Trophoblast cell (in vitro differentiated cells and primary cell): ENCODE measurements around the gene MPV17.
A peak's percentile ranks its signal among the peaks of the same experiment; 100 is the strongest.

Source experiments
- DNase-seq, 2 donors: peaks; one replicate each; pipeline ENCODE4 v3.0.0-alpha.2; 2016
- H2AFZ ChIP-seq: 2 replicates; pipeline ENCODE4 v1.6.1; 2013; ENCODE audit warnings: low read length, moderate library complexity, mild to moderate bottlenecking; ENCODE audit not compliant: insufficient read depth, poor library complexity
- H2AK5ac ChIP-seq: 2 replicates; pipeline ENCODE4 v1.6.1; 2013; ENCODE audit warnings: mild to moderate bottlenecking, low read length
- H2BK120ac ChIP-seq: 2 replicates; pipeline ENCODE4 v1.6.1; 2013; ENCODE audit warnings: low read length, mild to moderate bottlenecking, moderate library complexity; ENCODE audit not compliant: insufficient read depth, poor library complexity
- H2BK12ac ChIP-seq: 2 replicates; pipeline ENCODE4 v1.6.1; 2013; ENCODE audit warnings: mild to moderate bottlenecking, low read length, moderate library complexity
- H2BK5ac ChIP-seq: 2 replicates; pipeline ENCODE4 v1.6.1; 2013; ENCODE audit warnings: low read length, low read depth, moderate library complexity, mild to moderate bottlenecking; ENCODE audit not compliant: poor library complexity
- H3K14ac ChIP-seq: 2 replicates; pipeline ENCODE4 v1.6.1; 2013; ENCODE audit warnings: mild to moderate bottlenecking, low read length
- H3K18ac ChIP-seq: 2 replicates; pipeline ENCODE4 v1.6.1; 2013; ENCODE audit warnings: mild to moderate bottlenecking, low read length
- H3K23ac ChIP-seq: 2 replicates; pipeline ENCODE4 v1.6.1; 2013; ENCODE audit warnings: low read length
- H3K27ac ChIP-seq: 2 replicates; pipeline ENCODE4 v1.5.1; 2013; ENCODE audit warnings: low read depth, mild to moderate bottlenecking, inconsistent platforms, low read length, moderate library complexity
- H3K27me3 ChIP-seq: 2 replicates; pipeline ENCODE4 v1.6.1; 2013; ENCODE audit warnings: inconsistent platforms, mild to moderate bottlenecking, low read length, moderate library complexity; ENCODE audit not compliant: insufficient read depth
- H3K36me3 ChIP-seq, 2 experiments: 1 replicate in 1 of 2; 2 replicates in 1 of 2; pipeline ENCODE4 v1.6.1; 2013; ENCODE audit warnings: low read length in 2 of 2, mild to moderate bottlenecking in 2 of 2, moderate library complexity in 1 of 2; ENCODE audit not compliant: insufficient read depth in 2 of 2, control insufficient read depth in 1 of 2
- H3K4ac ChIP-seq: 2 replicates; pipeline ENCODE4 v1.6.1; 2013; ENCODE audit warnings: low read depth, mild to moderate bottlenecking, low read length, moderate library complexity
- H3K4me1 ChIP-seq, 2 experiments: 1 replicate in 1 of 2; 2 replicates in 1 of 2; pipeline ENCODE4 v1.6.1; 2013; ENCODE audit warnings: low read length in 2 of 2, mild to moderate bottlenecking in 2 of 2, moderate library complexity in 1 of 2; ENCODE audit not compliant: insufficient read depth in 2 of 2, control insufficient read depth in 1 of 2
- H3K4me2 ChIP-seq: 2 replicates; pipeline ENCODE4 v1.6.1; 2013; ENCODE audit warnings: inconsistent platforms, mild to moderate bottlenecking, low read length, moderate library complexity
- H3K4me3 ChIP-seq: 2 replicates; pipeline ENCODE4 v1.5.1; 2013; ENCODE audit warnings: mild to moderate bottlenecking, low read depth, low read length, inconsistent platforms
- H3K79me1 ChIP-seq: one replicate; pipeline ENCODE4 v1.6.1; 2013; ENCODE audit warnings: low read length
- H3K79me2 ChIP-seq: 2 replicates; pipeline ENCODE4 v1.6.1; 2013; ENCODE audit warnings: low read length, mild to moderate bottlenecking; ENCODE audit not compliant: control insufficient read depth, insufficient read depth, poor library complexity
- H3K9ac ChIP-seq: 2 replicates; pipeline ENCODE4 v1.6.1; 2013; ENCODE audit warnings: mild to moderate bottlenecking, low read length
- H3K9me3 ChIP-seq: 2 replicates; pipeline ENCODE4 v1.6.1; 2013; ENCODE audit warnings: low read depth, mild to moderate bottlenecking, control low read depth, inconsistent platforms, low read length; ENCODE audit not compliant: insufficient read depth
- H4K12ac ChIP-seq: 2 replicates; pipeline ENCODE4 v1.6.1; 2013; ENCODE audit warnings: low read depth, mild to moderate bottlenecking, low read length, moderate library complexity
- H4K8ac ChIP-seq: 2 replicates; pipeline ENCODE4 v1.6.1; 2013; ENCODE audit warnings: low read depth, mild to moderate bottlenecking, low read length, moderate library complexity
- H4K91ac ChIP-seq: one replicate; pipeline ENCODE4 v1.6.1; 2013; ENCODE audit warnings: low read depth, mild to moderate bottlenecking, low read length, moderate library complexity
- WGBS: extraction: QIAGEN DNeasy Blood & Tissue Kit; methylation state at CpG from one replicate; pipeline ENCODE4 v1.1.7; 2013; ENCODE audit warnings: missing lambda C conversion rate; ENCODE audit not compliant: insufficient read length, insufficient coverage; ENCODE audit errors: extremely low coverage; 5-methylcytosine and 5-hydroxymethylcytosine counted together

The MPV17 gene

DNA sequence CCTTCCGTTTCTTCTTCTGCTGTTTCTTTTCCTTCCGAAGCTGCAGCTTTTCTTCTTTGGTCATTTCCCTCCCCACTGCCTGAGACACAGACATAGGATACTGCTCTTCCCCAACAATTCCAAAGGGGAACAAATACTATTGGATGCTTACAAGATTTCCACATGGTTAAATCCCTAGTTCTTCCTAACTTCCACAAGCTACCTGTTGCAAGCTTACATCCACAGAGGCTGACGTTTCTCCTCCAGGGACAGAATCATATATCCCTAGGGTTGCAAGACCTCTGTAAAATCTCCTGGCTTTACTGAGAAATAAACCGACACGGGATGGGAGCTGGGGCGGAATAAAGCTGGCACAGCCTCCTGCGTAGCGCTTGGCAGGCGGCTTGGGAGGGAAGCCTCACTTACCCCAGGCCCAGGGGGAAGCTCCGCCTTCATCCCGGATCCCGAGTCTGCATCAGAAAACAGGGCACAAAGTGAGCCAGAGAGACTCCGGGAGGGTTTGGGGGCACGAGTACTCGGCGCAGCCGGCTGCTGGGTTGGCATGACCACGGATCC lies 46.7 kb upstream of the MPV17 start:
- peak overlapping the region; percentile 1 for H2AK5ac ChIP-seq
- H3K36me3 ChIP-seq = peaks cover 31 to 49% of the 10 kb centered on the region in 2 experiments
- peak overlapping the region; percentile 36 for H4K12ac ChIP-seq
- no peaks in the 10 kb centered on the region for H3K27me3 ChIP-seq
- H3K4me2 ChIP-seq = peak overlapping the region; percentile 75
- WGBS = no CpG with 5 or more reads among the region's 18 CpGs
- peak overlapping the region; percentile 58 for H3K27ac ChIP-seq
- H3K4me3 ChIP-seq = peak overlapping the region; percentile 95
- no peak overlapping the region for H3K23ac ChIP-seq
- peak overlapping the region; percentile 81 for H3K14ac ChIP-seq
- H3K9me3 ChIP-seq = no peaks in the 10 kb centered on the region
- peak overlapping the region; percentile 76 for H3K18ac ChIP-seq
- H4K91ac ChIP-seq = peak overlapping the region; percentile 71
- peak overlapping the region; percentile 94 for H2AFZ ChIP-seq
- H3K9ac ChIP-seq = peak overlapping the region; percentile 93
- H4K8ac ChIP-seq = peak overlapping the region; percentile 78
- peaks cover 4 to 11% of the 10 kb centered on the region in 2 experiments for H3K4me1 ChIP-seq
- peak overlapping the region; percentile 40 for H2BK120ac ChIP-seq
- peak in 1 of 2 donors; percentile 57 for DNase-seq
- H2BK5ac ChIP-seq = peak overlapping the region; percentile 44
- H3K79me2 ChIP-seq = peaks cover 13% of the 10 kb centered on the region
- H2BK12ac ChIP-seq = peak overlapping the region; percentile 5
- H3K4ac ChIP-seq = peak overlapping the region; percentile 72
- peaks cover 15% of the 10 kb centered on the region for H3K79me1 ChIP-seq

DNA sequence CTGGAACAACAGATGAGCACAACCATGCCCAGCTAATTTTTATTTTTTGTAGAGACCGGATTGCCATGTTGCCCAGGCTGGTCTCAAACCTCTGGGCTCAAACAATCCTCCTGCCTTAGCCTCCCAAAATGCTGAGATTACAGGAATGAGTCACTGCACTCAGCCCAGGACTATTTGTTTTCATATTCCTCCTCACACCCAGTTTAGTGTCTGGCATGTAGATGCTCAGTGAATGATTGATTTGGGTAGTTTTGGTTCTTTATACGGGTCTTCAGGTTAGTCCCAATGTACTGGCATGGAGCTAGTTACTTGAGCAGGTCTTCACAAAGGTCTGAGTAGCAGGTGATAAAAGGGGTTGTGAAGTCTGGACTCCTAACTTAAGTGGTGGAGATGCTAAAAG lies 41.0 kb upstream of the MPV17 start:
- no peaks in the 10 kb centered on the region for H3K9me3 ChIP-seq
- no CpG with 5 or more reads among the region's 2 CpGs for WGBS
- H2BK12ac ChIP-seq = no peak overlapping the region
- peaks cover 0 to 1% of the 10 kb centered on the region in 2 experiments for H3K4me1 ChIP-seq
- no peak overlapping the region for H3K9ac ChIP-seq
- no peak overlapping the region for H2BK5ac ChIP-seq
- H3K14ac ChIP-seq = no peak overlapping the region
- no peaks in the 10 kb centered on the region for H3K27me3 ChIP-seq
- H3K4ac ChIP-seq = no peak overlapping the region
- no peak overlapping the region for H3K4me3 ChIP-seq
- no peak for DNase-seq
- no peak overlapping the region for H2AFZ ChIP-seq
- H3K79me1 ChIP-seq = no peaks in the 10 kb centered on the region
- H2AK5ac ChIP-seq = no peak overlapping the region
- no peak overlapping the region for H3K23ac ChIP-seq
- H2BK120ac ChIP-seq = no peak overlapping the region
- no peak overlapping the region for H3K18ac ChIP-seq
- no peaks in the 10 kb centered on the region for H3K79me2 ChIP-seq
- no peak overlapping the region for H4K8ac ChIP-seq
- no peak overlapping the region for H3K4me2 ChIP-seq
- H4K12ac ChIP-seq = no peak overlapping the region
- H3K36me3 ChIP-seq = peaks cover 33 to 44% of the 10 kb centered on the region in 2 experiments
- no peak overlapping the region for H4K91ac ChIP-seq
- no peak overlapping the region for H3K27ac ChIP-seq

DNA sequence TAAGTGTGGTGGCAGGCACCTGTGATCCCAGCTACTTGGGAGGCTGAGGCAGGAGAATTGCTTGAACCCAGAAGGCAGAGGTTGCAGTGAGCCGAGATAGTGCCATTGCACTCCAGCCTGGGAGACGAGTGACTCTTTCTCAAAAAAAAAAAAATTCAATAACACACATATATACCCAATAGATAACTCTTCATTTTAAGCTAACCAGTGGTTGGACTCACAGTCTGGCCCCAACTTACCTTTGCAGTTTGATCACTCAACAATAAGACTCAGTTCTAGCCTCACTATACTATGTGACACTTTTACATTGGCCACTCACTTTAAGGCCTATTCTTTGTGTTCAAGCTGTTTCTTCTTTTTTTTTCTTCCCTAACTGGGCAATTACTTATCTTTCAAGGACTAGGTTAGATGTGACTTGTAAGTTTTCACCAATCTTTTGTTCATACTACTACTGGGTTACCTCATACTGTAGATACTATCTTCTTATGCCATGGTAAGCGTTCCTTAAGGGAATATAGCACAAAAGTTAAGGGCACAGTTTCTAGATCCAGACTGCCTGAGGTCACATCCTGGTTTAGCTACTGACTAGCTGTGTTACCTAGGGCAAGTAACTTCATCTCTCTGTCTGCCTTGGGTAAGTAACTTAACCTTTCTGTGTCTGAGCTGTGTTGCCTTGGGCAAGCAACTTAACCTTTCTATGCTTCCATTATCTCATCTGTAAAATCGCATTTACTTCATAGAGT lies 40.0 kb upstream of the MPV17 start:
- Histone ChIP-seq H2BK5ac (no peak overlapping the region), H2AFZ (no peak overlapping the region), H3K4me3 (no peak overlapping the region), H3K27ac (no peak overlapping the region), H4K12ac (no peak overlapping the region), H3K4me1 (no peaks in the 10 kb centered on the region), H3K9ac (no peak overlapping the region), H2BK12ac (no peak overlapping the region), H3K27me3 (no peaks in the 10 kb centered on the region), H3K9me3 (no peaks in the 10 kb centered on the region), H3K79me2 (no peaks in the 10 kb centered on the region), H2BK120ac (no peak overlapping the region), H3K4me2 (no peak overlapping the region), H4K91ac (no peak overlapping the region), H3K14ac (no peak overlapping the region), H3K4ac (no peak overlapping the region), H3K23ac (no peak overlapping the region), H3K36me3 (peaks cover 31 to 37% of the 10 kb centered on the region in 2 experiments), H2AK5ac (no peak overlapping the region), H4K8ac (no peak overlapping the region), H3K79me1 (no peaks in the 10 kb centered on the region), H3K18ac (no peak overlapping the region)
- WGBS = no CpG with 5 or more reads among the region's 4 CpGs
- no peak for DNase-seq

DNA sequence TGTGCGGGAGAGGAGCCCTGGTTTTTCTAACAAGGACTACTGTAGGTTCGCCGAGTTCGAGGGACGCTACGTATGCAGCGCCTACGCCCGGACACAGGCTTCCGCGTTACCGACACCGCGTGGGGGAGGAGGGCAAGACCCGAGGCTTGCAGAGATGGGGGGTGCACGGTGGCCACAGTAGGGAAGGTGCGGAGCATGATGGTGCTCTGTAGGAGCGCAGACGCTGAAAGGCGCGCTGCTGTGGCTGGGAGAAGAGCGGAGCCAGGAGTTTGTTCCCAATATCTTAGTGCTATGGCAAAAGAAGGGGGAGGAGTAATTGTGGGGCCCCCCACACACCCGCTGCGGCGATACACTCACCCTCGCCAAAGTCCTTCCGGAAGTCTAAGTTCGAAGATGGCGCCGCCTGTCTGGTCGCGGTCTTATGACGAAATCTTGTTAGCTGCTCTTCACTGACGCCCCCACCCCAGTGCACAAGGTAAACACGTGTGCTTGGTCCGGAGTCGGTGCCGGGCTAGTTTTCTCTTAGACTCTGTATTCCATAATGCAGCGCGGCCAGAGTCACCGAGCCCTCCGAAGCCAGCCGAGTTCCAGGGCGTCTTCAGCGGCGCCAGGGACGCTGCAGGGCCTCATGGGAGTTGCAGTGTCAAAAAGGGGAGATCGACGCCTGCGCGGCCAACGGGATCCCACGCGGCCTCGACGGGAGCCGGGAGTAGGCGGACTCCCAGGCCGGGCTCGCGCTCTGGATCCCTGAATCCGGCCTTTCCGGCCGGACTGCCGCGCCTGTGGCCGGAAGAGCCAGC lies 33.7 kb upstream of the MPV17 start, which contains the start of gene GTF3C2:
GTF3C2 (minus strand) TSS at position 383 of the 800 bp plus-strand sequence. CDS start 13,210 bp downstream, outside the sequence.
- peak; percentile 98 for DNase-seq
- Histone ChIP-seq H3K36me3 (peaks cover 0 to 1% of the 10 kb centered on the region in 2 experiments), H2BK120ac (peak within 1 kb of the TSS; percentile 84), H4K12ac (peak within 1 kb of the TSS; percentile 96), H3K4me2 (peak within 1 kb of the TSS; percentile 82), H3K79me2 (peaks cover 15% of the 10 kb centered on the region), H3K27ac (peak within 1 kb of the TSS; percentile 98), H2BK5ac (peak within 1 kb of the TSS; percentile 93), H2AFZ (peak within 1 kb of the TSS; percentile 71), H3K9me3 (no peaks in the 10 kb centered on the region), H3K4me1 (peaks cover 3 to 4% of the 10 kb centered on the region in 2 experiments), H4K8ac (peak within 1 kb of the TSS; percentile 97), H2AK5ac (peak within 1 kb of the TSS; percentile 90), H3K18ac (peak within 1 kb of the TSS; percentile 95), H4K91ac (peak within 1 kb of the TSS; percentile 98), H3K4ac (peak within 1 kb of the TSS; percentile 92), H2BK12ac (no peak within 1 kb of the TSS), H3K4me3 (peak within 1 kb of the TSS; percentile 91), H3K23ac (no peak within 1 kb of the TSS), H3K79me1 (peaks cover 13% of the 10 kb centered on the region), H3K14ac (peak within 1 kb of the TSS; percentile 93), H3K27me3 (no peaks in the 10 kb centered on the region), H3K9ac (peak within 1 kb of the TSS; percentile 90)
- no CpG with 5 or more reads among the region's 67 CpGs for WGBS
